Measurements from ENCODE around the gene SELENOP.

The SELENOP gene

GRCh38 chr5:42855386-42855785 lies 43.7 kb upstream of the SELENOP start:
- H3K79me2 ChIP-seq (ENCODE audit: insufficient read depth, low read depth): no peaks in the 10 kb centered on the region
- H3K4me2 ChIP-seq: peak overlapping the region; percentile 46; the same call in 1 of the 2 replicates
- no peaks in the 10 kb centered on the region; the same call in 1 of the 2 replicates for H3K36me3 ChIP-seq (ENCODE audit: insufficient read depth)
- no peak overlapping the region for H2AFZ ChIP-seq (ENCODE audit: low read depth)
- H4K20me1 ChIP-seq (ENCODE audit: insufficient read depth): no peaks in the 10 kb centered on the region
- TF ChIP-seq, protein P1, sequence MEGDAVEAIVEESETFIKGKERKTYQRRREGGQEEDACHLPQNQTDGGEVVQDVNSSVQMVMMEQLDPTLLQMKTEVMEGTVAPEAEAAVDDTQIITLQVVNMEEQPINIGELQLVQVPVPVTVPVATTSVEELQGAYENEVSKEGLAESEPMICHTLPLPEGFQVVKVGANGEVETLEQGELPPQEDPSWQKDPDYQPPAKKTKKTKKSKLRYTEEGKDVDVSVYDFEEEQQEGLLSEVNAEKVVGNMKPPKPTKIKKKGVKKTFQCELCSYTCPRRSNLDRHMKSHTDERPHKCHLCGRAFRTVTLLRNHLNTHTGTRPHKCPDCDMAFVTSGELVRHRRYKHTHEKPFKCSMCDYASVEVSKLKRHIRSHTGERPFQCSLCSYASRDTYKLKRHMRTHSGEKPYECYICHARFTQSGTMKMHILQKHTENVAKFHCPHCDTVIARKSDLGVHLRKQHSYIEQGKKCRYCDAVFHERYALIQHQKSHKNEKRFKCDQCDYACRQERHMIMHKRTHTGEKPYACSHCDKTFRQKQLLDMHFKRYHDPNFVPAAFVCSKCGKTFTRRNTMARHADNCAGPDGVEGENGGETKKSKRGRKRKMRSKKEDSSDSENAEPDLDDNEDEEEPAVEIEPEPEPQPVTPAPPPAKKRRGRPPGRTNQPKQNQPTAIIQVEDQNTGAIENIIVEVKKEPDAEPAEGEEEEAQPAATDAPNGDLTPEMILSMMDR (conservative IDR thresholded peaks at IDR 0.05; ENCODE audit: low read depth, low read length): no peak
- no peaks in the 10 kb centered on the region for H3K27me3 ChIP-seq (ENCODE audit: insufficient read depth, low read depth)
- no peak overlapping the region for H3K4me3 ChIP-seq (IDR thresholded peaks at IDR 0.05; ENCODE audit: insufficient read depth, low read depth, low read length)
- H3K4me1 ChIP-seq (ENCODE audit: low read depth, poor library complexity, severe bottlenecking): peaks cover 49% of the 10 kb centered on the region
- H3K9ac ChIP-seq: no peak overlapping the region
- peak overlapping the region; percentile 23; the same call in 1 of the 2 replicates for H3K27ac ChIP-seq

- Histone ChIP-seq H3K36me3 (ENCODE audit: insufficient read depth) (no peaks in the 10 kb centered on the region; the same call in 1 of the 2 replicates), H3K4me3 (IDR thresholded peaks at IDR 0.05; ENCODE audit: insufficient read depth, low read depth, low read length) (no peak overlapping the region), H3K4me1 (ENCODE audit: low read depth, poor library complexity, severe bottlenecking) (peaks cover 49% of the 10 kb centered on the region), H3K4me2 (peak overlapping the region; percentile 46), H3K27me3 (ENCODE audit: insufficient read depth, low read depth) (no peaks in the 10 kb centered on the region), H4K20me1 (ENCODE audit: insufficient read depth) (no peaks in the 10 kb centered on the region), H3K9ac (no peak overlapping the region), H3K79me2 (ENCODE audit: insufficient read depth, low read depth) (no peaks in the 10 kb centered on the region), H2AFZ (ENCODE audit: low read depth) (peak overlapping the region; percentile 64), H3K27ac (peak overlapping the region; percentile 23; the same call in 1 of the 2 replicates)
- TF ChIP-seq, protein P1 (conservative IDR thresholded peaks at IDR 0.05; ENCODE audit: low read depth, low read length): no peak
Observed at GRCh38 chr5:42854795-42855194, 43.1 kb upstream of the SELENOP start.

- H3K79me2 ChIP-seq (ENCODE audit: insufficient read depth, low read depth): no peaks in the 10 kb centered on the region
- H3K9ac ChIP-seq: no peak overlapping the region
- no peaks in the 10 kb centered on the region for H4K20me1 ChIP-seq (ENCODE audit: insufficient read depth)
- no peak overlapping the region for H3K4me3 ChIP-seq (IDR thresholded peaks at IDR 0.05; ENCODE audit: insufficient read depth, low read depth, low read length)
- no peaks in the 10 kb centered on the region for H3K27me3 ChIP-seq (ENCODE audit: insufficient read depth, low read depth)
- no peak overlapping the region for H3K27ac ChIP-seq
- TF ChIP-seq, protein P1 (conservative IDR thresholded peaks at IDR 0.05; ENCODE audit: low read depth, low read length): no peak
- H3K4me1 ChIP-seq (ENCODE audit: low read depth, poor library complexity, severe bottlenecking): peaks cover 54% of the 10 kb centered on the region
- H3K36me3 ChIP-seq (ENCODE audit: insufficient read depth): no peaks in the 10 kb centered on the region; the same call in 1 of the 2 replicates
- no peak overlapping the region for H2AFZ ChIP-seq (ENCODE audit: low read depth)
- H3K4me2 ChIP-seq: no peak overlapping the region
Observed at GRCh38 chr5:42852826-42853225, 41.1 kb upstream of the SELENOP start.

DNA sequence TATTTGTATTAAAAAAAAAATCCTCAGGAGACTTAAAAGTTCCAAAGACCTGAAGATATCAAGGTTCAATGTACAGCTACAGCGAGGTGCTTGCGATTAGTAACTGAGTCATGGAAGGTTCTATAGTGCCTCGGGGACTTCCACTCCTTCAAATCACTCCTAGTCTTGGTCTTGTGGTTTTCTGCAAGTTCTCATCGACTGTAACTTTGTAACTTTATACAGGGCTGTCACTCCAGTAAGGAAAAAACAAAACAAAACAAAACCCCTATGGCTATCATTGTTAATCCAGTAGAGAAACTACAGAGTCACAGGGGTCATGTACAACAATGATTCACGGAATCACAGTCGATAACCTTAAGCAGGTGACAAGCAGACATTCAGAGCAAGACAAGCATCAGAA lies 39.8 kb upstream of the SELENOP start:
- H2AFZ ChIP-seq (ENCODE audit: low read depth): no peak overlapping the region
- TF ChIP-seq, protein P1 (conservative IDR thresholded peaks at IDR 0.05; ENCODE audit: low read depth, low read length): no peak
- H3K27me3 ChIP-seq (ENCODE audit: insufficient read depth, low read depth): no peaks in the 10 kb centered on the region
- no peak overlapping the region for H3K9ac ChIP-seq
- H3K79me2 ChIP-seq (ENCODE audit: insufficient read depth, low read depth): no peaks in the 10 kb centered on the region
- H3K27ac ChIP-seq: no peak overlapping the region
- H3K4me3 ChIP-seq (IDR thresholded peaks at IDR 0.05; ENCODE audit: insufficient read depth, low read depth, low read length): no peak overlapping the region
- H4K20me1 ChIP-seq (ENCODE audit: insufficient read depth): no peaks in the 10 kb centered on the region
- no peaks in the 10 kb centered on the region; the same call in 1 of the 2 replicates for H3K36me3 ChIP-seq (ENCODE audit: insufficient read depth)
- no peak overlapping the region for H3K4me2 ChIP-seq
- H3K4me1 ChIP-seq (ENCODE audit: low read depth, poor library complexity, severe bottlenecking): peaks cover 53% of the 10 kb centered on the region

Measured in KMS-11 (cell line).